HL-60 (cell line): ENCODE results near the gene LRRC15.

Experiments
- DNase-seq, 2 experiments: peaks; one replicate each; pipeline ENCODE4 v3.0.0-alpha.2; 2010 to 2020; ENCODE audit warnings: low read depth in 1 of 2, low spot score in 1 of 2
- H3K27ac ChIP-seq: fragments of 250-450 bp; sonication (Bioruptor Pico); replicated peaks from 2 replicates; pipeline ENCODE4 v1.5.1; 2020; ENCODE audit warnings: mild to moderate bottlenecking, moderate library complexity
- H3K27me3 ChIP-seq: fragments of 250-450 bp; sonication (Bioruptor Pico); 2 replicates; pipeline ENCODE4 v1.5.1; 2021; ENCODE audit warnings: mild to moderate bottlenecking, moderate library complexity; ENCODE audit not compliant: insufficient read depth, poor library complexity, severe bottlenecking
- H3K4me3 ChIP-seq: replicated peaks from 2 replicates; pipeline ENCODE4 v1.5.1; 2011; ENCODE audit warnings: mild to moderate bottlenecking, control low read depth, low read length; ENCODE audit not compliant: insufficient read depth
- CTCF ChIP-seq: IDR thresholded peaks from one replicate; pipeline ENCODE4 v1.5.1; 2011; ENCODE audit warnings: low read length, control low read depth, inconsistent platforms; ENCODE audit not compliant: insufficient read depth
- GABPA ChIP-seq: IDR thresholded peaks from 2 replicates; pipeline ENCODE4 v1.6.1; 2012; ENCODE audit warnings: low read depth
- POLR2AphosphoS5 ChIP-seq: IDR thresholded peaks from 2 replicates; pipeline ENCODE4 v1.6.1; 2012; ENCODE audit warnings: low read depth
- SPI1 ChIP-seq: IDR thresholded peaks from 2 replicates; pipeline ENCODE4 v1.6.1; 2012; ENCODE audit warnings: low read depth, mild to moderate bottlenecking, borderline replicate concordance
- TF ChIP-seq, protein P1 (sequence below): IDR thresholded peaks from 2 replicates; pipeline ENCODE4 v1.6.1; 2012; ENCODE audit warnings: low read depth; ENCODE audit not compliant: insufficient replicate concordance

The LRRC15 gene

DNA sequence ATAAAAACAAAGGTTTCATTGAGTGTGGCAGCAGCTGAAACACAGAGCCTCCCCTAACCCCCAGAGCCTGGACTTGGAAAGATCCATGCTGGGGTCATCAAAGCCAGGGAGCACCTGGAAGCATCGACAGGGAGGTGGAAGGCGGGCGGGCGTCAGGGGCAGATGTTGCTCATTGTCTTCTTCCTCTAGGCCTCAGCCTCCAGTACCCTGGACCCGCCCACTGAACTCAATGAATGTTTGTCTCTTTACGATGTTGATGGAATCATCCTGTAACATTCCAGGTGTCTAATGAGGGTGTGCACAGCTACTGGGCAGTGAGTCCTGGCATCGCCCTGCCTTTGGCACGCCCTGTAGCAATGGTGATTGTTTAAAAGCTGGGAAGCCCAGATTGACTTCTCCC, 19.7 kb upstream of the LRRC15 start:
- no peak for DNase-seq

GRCh38 chr3:194387926-194388418, 18.4 kb upstream of the LRRC15 start:
- peaks cover 3% of the 10 kb centered on the region for H3K27me3 ChIP-seq
- no peak for DNase-seq
- H3K4me3 ChIP-seq, result no peak overlapping the region
- no peak for TF ChIP-seq SPI1
- TF ChIP-seq GABPA, result no peak
- TF ChIP-seq CTCF, result no peak
- TF ChIP-seq, protein P1, sequence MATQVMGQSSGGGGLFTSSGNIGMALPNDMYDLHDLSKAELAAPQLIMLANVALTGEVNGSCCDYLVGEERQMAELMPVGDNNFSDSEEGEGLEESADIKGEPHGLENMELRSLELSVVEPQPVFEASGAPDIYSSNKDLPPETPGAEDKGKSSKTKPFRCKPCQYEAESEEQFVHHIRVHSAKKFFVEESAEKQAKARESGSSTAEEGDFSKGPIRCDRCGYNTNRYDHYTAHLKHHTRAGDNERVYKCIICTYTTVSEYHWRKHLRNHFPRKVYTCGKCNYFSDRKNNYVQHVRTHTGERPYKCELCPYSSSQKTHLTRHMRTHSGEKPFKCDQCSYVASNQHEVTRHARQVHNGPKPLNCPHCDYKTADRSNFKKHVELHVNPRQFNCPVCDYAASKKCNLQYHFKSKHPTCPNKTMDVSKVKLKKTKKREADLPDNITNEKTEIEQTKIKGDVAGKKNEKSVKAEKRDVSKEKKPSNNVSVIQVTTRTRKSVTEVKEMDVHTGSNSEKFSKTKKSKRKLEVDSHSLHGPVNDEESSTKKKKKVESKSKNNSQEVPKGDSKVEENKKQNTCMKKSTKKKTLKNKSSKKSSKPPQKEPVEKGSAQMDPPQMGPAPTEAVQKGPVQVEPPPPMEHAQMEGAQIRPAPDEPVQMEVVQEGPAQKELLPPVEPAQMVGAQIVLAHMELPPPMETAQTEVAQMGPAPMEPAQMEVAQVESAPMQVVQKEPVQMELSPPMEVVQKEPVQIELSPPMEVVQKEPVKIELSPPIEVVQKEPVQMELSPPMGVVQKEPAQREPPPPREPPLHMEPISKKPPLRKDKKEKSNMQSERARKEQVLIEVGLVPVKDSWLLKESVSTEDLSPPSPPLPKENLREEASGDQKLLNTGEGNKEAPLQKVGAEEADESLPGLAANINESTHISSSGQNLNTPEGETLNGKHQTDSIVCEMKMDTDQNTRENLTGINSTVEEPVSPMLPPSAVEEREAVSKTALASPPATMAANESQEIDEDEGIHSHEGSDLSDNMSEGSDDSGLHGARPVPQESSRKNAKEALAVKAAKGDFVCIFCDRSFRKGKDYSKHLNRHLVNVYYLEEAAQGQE, result no peak
- no peak for TF ChIP-seq POLR2AphosphoS5
- no peak overlapping the region for H3K27ac ChIP-seq

More for the DNA sequence above, 19.7 kb upstream of the LRRC15 start:
- Histone ChIP-seq H3K27ac (no peak overlapping the region), H3K27me3 (peaks cover 3% of the 10 kb centered on the region), H3K4me3 (no peak overlapping the region)
- TF ChIP-seq GABPA (no peak), POLR2AphosphoS5 (no peak), SPI1 (no peak), CTCF (no peak)
- TF ChIP-seq, protein P1, result no peak

DNA sequence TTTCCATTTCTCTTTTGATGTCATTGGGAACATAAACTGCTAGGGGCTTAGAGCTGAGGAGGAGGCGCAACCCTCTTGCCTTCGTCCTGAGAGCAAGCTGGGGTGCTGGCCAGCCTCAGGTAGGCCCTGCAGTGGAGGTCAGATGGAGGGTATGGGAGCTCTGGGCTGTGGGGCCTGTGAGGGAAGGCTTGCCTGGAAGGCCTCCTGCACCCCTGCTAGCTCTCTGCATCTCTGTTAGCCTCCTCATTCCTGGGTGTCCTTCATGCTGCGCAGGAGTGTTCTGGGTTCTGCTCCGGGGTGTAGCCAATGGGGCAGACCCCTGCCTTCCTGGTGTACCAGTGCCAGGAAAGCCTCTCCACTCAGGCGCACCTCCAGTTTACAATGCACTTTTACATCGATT, 17.7 kb upstream of the LRRC15 start:
- DNase-seq, result no peak
- peaks cover 3% of the 10 kb centered on the region for H3K27me3 ChIP-seq
- no peak for TF ChIP-seq SPI1
- TF ChIP-seq, protein P1, result no peak
- TF ChIP-seq POLR2AphosphoS5, result no peak
- no peak for TF ChIP-seq GABPA
- no peak for TF ChIP-seq CTCF
- H3K4me3 ChIP-seq, result no peak overlapping the region
- no peak overlapping the region for H3K27ac ChIP-seq
